C4-2B (cell line): Measurements from ENCODE around the gene ISG20.

Experiments
- H3K27ac ChIP-seq: fragments of 450-650 bp; 2 replicates; pipeline ENCODE4 v1.5.1; 2017
- ZFX ChIP-seq: fragments of 450-650 bp; IDR thresholded peaks from 2 replicates; pipeline ENCODE4 v1.6.1; 2017
- TF ChIP-seq, protein P1 (sequence below): fragments of 450-650 bp; conservative IDR thresholded peaks from 2 replicates; pipeline ENCODE4 v1.5.1; 2017; ENCODE audit warnings: mild to moderate bottlenecking

The ISG20 gene

DNA sequence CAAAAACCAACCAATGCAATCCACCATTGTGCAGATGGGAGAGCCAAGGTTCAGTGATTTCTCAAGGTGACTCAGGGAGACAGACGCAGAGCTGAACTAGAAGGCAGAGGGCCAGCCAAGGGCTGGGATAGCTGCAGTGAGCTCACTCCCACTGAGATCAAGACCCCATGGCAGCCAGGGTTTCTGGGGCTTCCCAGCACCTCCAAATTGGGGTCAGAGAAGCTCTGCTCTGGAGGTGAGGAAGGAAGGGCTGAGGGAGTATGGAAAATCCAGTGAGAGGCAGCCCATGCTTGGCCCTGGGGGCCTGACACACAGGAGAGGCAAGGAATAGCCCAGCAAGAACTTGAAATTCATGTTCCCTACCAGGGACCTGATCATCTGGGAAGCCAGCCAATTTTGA is 61.0 kb downstream of the ISG20 start:
- no peak overlapping the region for H3K27ac ChIP-seq
- TF ChIP-seq, protein P1, sequence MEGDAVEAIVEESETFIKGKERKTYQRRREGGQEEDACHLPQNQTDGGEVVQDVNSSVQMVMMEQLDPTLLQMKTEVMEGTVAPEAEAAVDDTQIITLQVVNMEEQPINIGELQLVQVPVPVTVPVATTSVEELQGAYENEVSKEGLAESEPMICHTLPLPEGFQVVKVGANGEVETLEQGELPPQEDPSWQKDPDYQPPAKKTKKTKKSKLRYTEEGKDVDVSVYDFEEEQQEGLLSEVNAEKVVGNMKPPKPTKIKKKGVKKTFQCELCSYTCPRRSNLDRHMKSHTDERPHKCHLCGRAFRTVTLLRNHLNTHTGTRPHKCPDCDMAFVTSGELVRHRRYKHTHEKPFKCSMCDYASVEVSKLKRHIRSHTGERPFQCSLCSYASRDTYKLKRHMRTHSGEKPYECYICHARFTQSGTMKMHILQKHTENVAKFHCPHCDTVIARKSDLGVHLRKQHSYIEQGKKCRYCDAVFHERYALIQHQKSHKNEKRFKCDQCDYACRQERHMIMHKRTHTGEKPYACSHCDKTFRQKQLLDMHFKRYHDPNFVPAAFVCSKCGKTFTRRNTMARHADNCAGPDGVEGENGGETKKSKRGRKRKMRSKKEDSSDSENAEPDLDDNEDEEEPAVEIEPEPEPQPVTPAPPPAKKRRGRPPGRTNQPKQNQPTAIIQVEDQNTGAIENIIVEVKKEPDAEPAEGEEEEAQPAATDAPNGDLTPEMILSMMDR, result no peak
- TF ChIP-seq ZFX, result no peak

DNA sequence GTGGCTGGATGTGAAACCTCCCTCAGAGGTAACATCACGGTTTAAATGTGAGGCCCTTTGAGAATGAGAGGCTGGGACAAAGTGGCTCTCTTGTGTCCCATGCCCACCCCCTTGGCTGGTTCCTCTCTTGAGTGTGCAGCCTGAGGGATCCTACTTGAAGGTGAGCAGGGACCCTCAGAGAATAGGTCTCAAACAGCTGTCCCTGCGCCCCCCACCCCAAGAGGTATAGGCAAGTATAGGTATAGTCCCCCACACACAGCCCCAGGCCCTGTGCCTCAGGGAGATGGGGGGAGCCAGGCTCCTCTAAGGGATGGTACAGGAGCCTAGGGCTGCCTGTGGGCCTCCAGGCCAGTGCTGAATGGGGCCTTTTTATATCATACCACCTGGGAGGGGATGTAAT is 61.9 kb downstream of the ISG20 start:
- TF ChIP-seq, protein P1, result no peak
- TF ChIP-seq ZFX, result no peak
- H3K27ac ChIP-seq, result no peak overlapping the region

DNA sequence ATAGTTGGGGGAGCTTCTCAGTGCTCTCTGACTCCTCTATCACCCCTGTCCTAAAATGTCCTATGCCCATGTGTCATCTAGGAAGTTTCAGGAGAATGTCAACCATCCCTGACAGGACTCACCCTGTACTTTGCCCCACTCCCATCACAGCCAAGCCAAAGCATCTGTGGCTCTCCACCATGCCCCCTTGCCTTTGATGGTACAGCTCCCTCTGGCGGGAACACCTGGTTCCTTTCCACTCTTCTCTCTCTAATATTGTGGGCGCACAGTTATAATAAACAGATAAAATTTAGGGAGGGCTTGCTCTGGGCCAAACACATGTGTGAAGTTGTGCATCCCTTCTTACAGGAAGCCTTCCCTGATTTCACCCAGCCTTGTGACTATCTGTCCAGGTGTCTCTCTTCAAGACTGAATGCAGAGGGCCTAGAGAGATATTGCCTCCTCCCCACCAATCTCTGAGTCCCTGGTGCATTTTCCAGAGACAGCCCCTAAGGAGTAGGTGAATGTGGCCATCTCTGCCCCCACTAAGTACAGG is 62.8 kb downstream of the ISG20 start:
- TF ChIP-seq ZFX, result no peak
- TF ChIP-seq, protein P1, result peak; percentile 62
- H3K27ac ChIP-seq, result no peak overlapping the region

DNA sequence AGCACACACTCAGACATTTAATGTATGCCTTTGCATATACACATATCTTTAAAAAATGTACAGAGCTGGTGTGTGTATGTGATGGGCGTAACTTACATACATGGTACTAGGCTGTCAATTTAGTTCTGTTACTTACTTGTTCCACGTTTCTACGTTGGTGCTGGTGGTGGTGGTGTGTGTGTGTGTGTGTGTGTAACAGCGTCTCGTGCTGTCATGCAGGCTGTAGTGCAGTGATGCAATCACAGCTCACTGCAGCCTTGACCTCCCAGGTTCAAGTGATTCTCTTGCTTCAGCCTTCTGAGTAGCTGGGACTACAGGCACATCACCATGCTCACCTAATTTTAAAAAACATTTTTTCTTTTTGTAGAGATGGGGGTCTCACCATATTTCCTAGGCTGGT is 64.2 kb downstream of the ISG20 start:
- TF ChIP-seq, protein P1, result no peak
- no peak for TF ChIP-seq ZFX

DNA sequence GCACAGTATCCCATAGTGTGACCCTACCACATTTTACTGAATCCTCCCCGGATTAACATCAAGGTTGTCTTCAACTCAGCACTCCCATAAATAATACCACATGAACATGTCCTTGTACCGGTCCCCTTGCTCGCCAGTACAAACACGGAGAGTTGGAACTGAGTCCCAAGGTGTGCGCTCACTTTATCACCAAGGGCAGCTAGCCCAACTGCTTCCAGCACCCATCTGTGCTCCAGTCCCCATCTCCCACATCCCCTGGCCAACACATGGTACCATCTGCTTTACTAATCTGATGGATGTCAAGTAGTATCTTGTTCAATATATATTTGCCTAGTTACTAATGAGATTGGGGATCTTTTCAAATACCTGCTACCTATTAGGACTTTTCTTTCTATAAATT is 64.7 kb downstream of the ISG20 start:
- no peak overlapping the region for H3K27ac ChIP-seq
- TF ChIP-seq ZFX, result no peak

More for the DNA sequence above, 64.2 kb downstream of the ISG20 start:
- H3K27ac ChIP-seq, result no peak overlapping the region

DNA sequence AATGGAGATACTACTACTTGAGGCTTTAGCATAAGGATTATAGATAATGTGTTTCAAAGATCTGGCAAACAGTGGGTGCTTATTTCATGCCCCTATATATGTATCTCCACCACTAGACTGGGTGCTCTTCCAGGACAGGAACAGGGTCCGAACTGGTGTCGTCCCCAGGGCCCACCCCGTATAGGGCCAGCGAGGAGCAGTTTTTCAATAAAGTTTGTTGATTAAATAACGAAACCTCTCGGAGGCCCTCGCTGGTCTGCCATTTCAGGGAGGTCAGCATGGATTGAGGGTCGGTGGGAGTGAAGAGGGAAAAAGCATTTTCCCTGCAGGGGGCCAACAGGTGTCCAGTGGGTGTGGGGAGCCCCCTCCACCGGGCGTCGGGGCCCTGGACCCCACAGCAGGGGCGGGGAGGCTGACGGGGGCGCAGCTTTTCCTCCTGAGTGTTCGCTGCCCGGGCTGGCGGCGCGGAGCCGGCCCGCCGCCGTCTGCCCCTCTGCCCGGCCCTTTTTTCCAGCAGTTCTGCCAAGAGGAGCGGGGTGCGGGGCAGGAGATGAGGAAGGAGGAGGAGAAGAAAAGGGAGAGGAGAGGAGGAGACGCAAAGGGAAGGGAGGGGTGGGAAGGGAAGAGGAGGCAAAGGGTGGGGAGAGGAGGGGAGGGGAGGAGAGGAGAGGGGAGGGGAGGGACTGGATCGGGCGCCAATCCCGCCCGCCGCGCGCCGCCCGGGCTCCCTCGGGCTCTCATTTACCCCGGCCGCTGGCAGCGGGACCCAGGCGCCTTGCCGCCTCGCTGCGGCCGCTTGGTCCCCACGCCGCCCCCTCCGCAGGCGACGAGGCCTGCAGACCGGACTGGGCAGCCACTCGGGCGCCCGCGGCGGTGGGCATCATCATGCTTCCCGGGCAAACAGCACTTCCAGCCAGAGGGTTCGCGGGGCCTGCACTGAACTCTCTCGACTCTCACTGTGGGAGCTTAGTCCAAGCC is 66.3 kb downstream of the ISG20 start:
- H3K27ac ChIP-seq, result no peak overlapping the region
- TF ChIP-seq, protein P1, result no peak
- TF ChIP-seq ZFX, result no peak

DNA sequence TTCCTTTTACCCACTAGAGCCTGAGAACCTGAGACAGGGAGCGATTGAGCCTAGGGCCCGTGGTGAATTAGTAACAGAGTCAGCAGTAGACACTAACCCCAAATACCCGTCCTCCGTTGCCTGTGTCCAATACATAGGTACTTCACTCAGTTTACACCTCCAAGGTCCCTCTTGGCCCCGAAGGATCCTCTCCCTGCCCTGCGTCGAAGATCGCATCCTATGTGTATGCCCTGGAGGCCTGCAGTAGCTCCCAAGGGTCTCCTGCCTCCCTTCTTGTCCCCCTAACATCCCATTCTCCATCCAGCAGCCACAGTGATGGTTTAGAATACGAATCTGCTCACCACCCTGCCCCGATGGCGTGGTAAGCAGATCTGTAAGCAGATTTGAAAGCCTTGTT is 67.0 kb downstream of the ISG20 start:
- no peak overlapping the region for H3K27ac ChIP-seq
- TF ChIP-seq ZFX, result no peak
- TF ChIP-seq, protein P1, result no peak
